GM12878 (cell line): ENCODE measurements around the gene DISP2. TPM values are rescaled to one million over a fixed set of nuclear protein-coding genes. Genes with fewer than 3 reads are reported as not detected.

Experiments used
- ATAC-seq: fragments of 200-7000 bp; cut with Tn5 transposase; 3 replicates; pipeline ENCODE4 v1.9.1; 2020; ENCODE audit warnings: mild to moderate bottlenecking, moderate library complexity
- BruUV-seq: library from RNA; stranded (reverse); fragments of 400-500 nt; replicated peaks from 2 replicates; lab custom pipeline; 2021; lab: Mats Ljungman, UMichigan
- CTCF ChIA-PET: fragments of 300-600 bp; sonication (Branson Sonifier 250); formaldehyde crosslinking; extraction: SDS; loops from one replicate; lab custom pipeline; 2021; ENCODE audit warnings: inconsistent platforms; lab: Yijun Ruan, JAX
- POLR2A ChIA-PET: fragments of 350-600 bp; formaldehyde crosslinking; extraction: SDS; loops from one replicate; lab custom pipeline; 2021; ENCODE audit warnings: inconsistent platforms; lab: Charles Lee
- RAD21 ChIA-PET: fragments of 300-600 bp; sonication (Branson Sonifier 250); formaldehyde crosslinking; loops from one replicate; lab custom pipeline; 2023; ENCODE audit warnings: antibody characterized with exemption; ENCODE audit not compliant: unreplicated experiment; lab: Charles Lee
- SMC1A ChIA-PET: fragments of 300-600 bp; sonication (Branson Sonifier 250); formaldehyde crosslinking; loops from one replicate; lab custom pipeline; 2023; ENCODE audit not compliant: unreplicated experiment, uncharacterized antibody; lab: Charles Lee
- DNase-seq: peaks from one replicate; pipeline ENCODE4 v3.0.0-alpha.2; 2011; ENCODE audit warnings: low read depth, low spot score
- FAIRE-seq: peaks from 3 replicates; lab custom pipeline; 2011; peaks lifted over from hg19 to GRCh38; lab: Jason Lieb, UNC
- H2AFZ ChIP-seq: 2 replicates; pipeline ENCODE4 v1.6.0; 2011; ENCODE audit warnings: low read depth, low read length, control low read depth; ENCODE audit not compliant: control insufficient read depth
- H3K27ac ChIP-seq: 2 replicates; pipeline ENCODE4 v1.5.1; 2011; ENCODE audit warnings: control low read depth; ENCODE audit not compliant: control insufficient read depth, insufficient read depth
- H3K27me3 ChIP-seq, 2 experiments: replicated peaks in 1 of 2; 2 replicates each; pipeline versions ENCODE4 v1.6.0 to v1.6.1; 2011; ENCODE audit warnings: low read length in 1 of 2; ENCODE audit not compliant: control insufficient read depth in 2 of 2, insufficient read depth in 2 of 2
- H3K36me3 ChIP-seq, 2 experiments: 2 replicates each; pipeline ENCODE4 v1.5.1; 2011; ENCODE audit warnings: low read length in 1 of 2; ENCODE audit not compliant: control insufficient read depth in 2 of 2, insufficient read depth in 2 of 2
- H3K4me1 ChIP-seq: 2 replicates; pipeline ENCODE4 v1.6.1; 2011; ENCODE audit warnings: mild to moderate bottlenecking, low read length, moderate library complexity, mixed read lengths; ENCODE audit not compliant: control insufficient read depth, insufficient read depth
- H3K4me2 ChIP-seq: 2 replicates; pipeline ENCODE4 v1.6.0; 2011; ENCODE audit warnings: control low read depth; ENCODE audit not compliant: control insufficient read depth, insufficient read depth
- H3K4me3 ChIP-seq: fragments of 200-600 bp; sonication (generic); 2 replicates; pipeline ENCODE4 v1.5.1; 2016
- H3K79me2 ChIP-seq: 2 replicates; pipeline ENCODE4 v1.6.0; 2011; ENCODE audit warnings: low read length; ENCODE audit not compliant: control insufficient read depth, insufficient read depth
- H3K9ac ChIP-seq: 2 replicates; pipeline ENCODE4 v1.8.0; 2011; ENCODE audit warnings: low read length, control low read depth, mixed read lengths; ENCODE audit not compliant: control insufficient read depth, insufficient read depth
- H3K9me3 ChIP-seq: replicated peaks from 3 replicates; pipeline ENCODE4 v1.5.1; 2011; ENCODE audit warnings: mild to moderate bottlenecking, low read length; ENCODE audit not compliant: control insufficient read depth, insufficient read depth
- H4K20me1 ChIP-seq: 2 replicates; pipeline ENCODE4 v1.6.0; 2011; ENCODE audit not compliant: control insufficient read depth, insufficient read depth
- CEBPB ChIP-seq, 2 experiments: fragments of 150-350 bp in 1 of 2; IDR thresholded peaks; 2 replicates each; pipeline ENCODE4 v1.6.1; 2012 to 2014; ENCODE audit warnings: low read depth in 2 of 2, low read length in 2 of 2, borderline replicate concordance in 1 of 2, inconsistent platforms in 1 of 2
- IKZF2 ChIP-seq, 2 experiments: fragments of 450-650 bp; IDR thresholded peaks; 2 replicates each; pipeline ENCODE4 v1.6.1; 2017; ENCODE audit warnings: mild to moderate bottlenecking in 2 of 2, moderate library complexity in 2 of 2
- KLF5 ChIP-seq: fragments of 450-650 bp; IDR thresholded peaks from 2 replicates; pipeline ENCODE4 v1.6.1; 2014; ENCODE audit warnings: mild to moderate bottlenecking; ENCODE audit not compliant: partially characterized antibody
- MXI1 ChIP-seq: fragments of 150-350 bp; IDR thresholded peaks from 2 replicates; pipeline ENCODE4 v1.6.1; 2011; ENCODE audit warnings: low read depth, mild to moderate bottlenecking, inconsistent platforms, low read length, improper control_type of control experiment
- PML ChIP-seq: IDR thresholded peaks from 2 replicates; pipeline ENCODE4 v1.6.1; 2012; ENCODE audit warnings: low read length, inconsistent platforms
- SPI1 ChIP-seq: IDR thresholded peaks from 2 replicates; pipeline ENCODE4 v1.6.1; 2011; ENCODE audit warnings: low read depth, mild to moderate bottlenecking, low read length, moderate library complexity, borderline replicate concordance; ENCODE audit not compliant: insufficient read depth
- TCF7 ChIP-seq: IDR thresholded peaks from 2 replicates; pipeline ENCODE4 v1.6.1; 2014; ENCODE audit warnings: antibody characterized with exemption, borderline replicate concordance
- ZNF24 ChIP-seq: fragments of 450-650 bp; IDR thresholded peaks from 2 replicates; pipeline ENCODE4 v1.6.1; 2017; ENCODE audit warnings: antibody characterized with exemption, mild to moderate bottlenecking
- WGBS: methylation state at CpG from one replicate; pipeline ENCODE4 v1.1.6; 2016; ENCODE audit warnings: low lambda C conversion rate; ENCODE audit not compliant: insufficient replicate concordance, insufficient coverage; ENCODE audit errors: missing lambda C conversion rate; 5-methylcytosine and 5-hydroxymethylcytosine counted together
- in situ Hi-C: fragments of 300-500 bp; cut with MboI; formaldehyde crosslinking; loops from 9 replicates; pipeline ENCODE4 v1.14.3; 2018; ENCODE audit warnings: mixed read lengths
- intact Hi-C: fragments of 100-400 bp; cut with micrococcal nuclease; formaldehyde crosslinking; loops from one replicate; pipeline ENCODE4 v1.14.2; 2022; ENCODE audit not compliant: unreplicated experiment
- polyA plus RNA-seq, 11 experiments: library from polyadenylated mRNA; depleted of rRNA in 4 of 11; unstranded in 6 of 11; stranded (reverse) in 5 of 11; fragments of >200 nt; fragmentation: Nextera tagmentation in 4 of 11; fragmentation: Illumina TruSeq in 1 of 11; extraction: Ambion mirVana in 4 of 11; extraction: Trizol in 1 of 11; gene quantifications; 1 replicate in 1 of 11; 2 replicates in 10 of 11; pipeline versions ENCODE4 v1.2.1 to v1.2.3, GENCODE V29; 2011 to 2016; ENCODE audit warnings: inconsistent platforms in 2 of 11, missing spikeins in 2 of 11, low read depth in 1 of 11
- total RNA-seq, 4 experiments: library from RNA; depleted of rRNA in 3 of 4; stranded (reverse); fragments of >200 nt in 3 of 4; fragmentation: Illumina TruSeq in 1 of 4; extraction: Trizol in 1 of 4; gene quantifications; 2 replicates each; pipeline versions ENCODE4 v1.2.1 to v1.2.3, GENCODE V29; 2013 to 2021
- TF ChIP-seq, protein P1 (sequence below): IDR thresholded peaks from 2 replicates; pipeline ENCODE4 v1.6.1; 2011; ENCODE audit warnings: mild to moderate bottlenecking, low read depth, low read length, moderate library complexity; ENCODE audit not compliant: insufficient replicate concordance
- TF ChIP-seq, protein P2 (sequence below): fragments of 450-650 bp; IDR thresholded peaks from 2 replicates; pipeline ENCODE4 v1.6.1; 2018; ENCODE audit warnings: mild to moderate bottlenecking, low read depth, moderate library complexity; ENCODE audit not compliant: partially characterized antibody

Gene DISP2
- total and polyA plus RNA-seq, 10 of the 15 experiments (the other 5 are each of a cell fraction or from before 2014, with no cell fraction given): under 0.01 to 0.20 (median 0.12) TPM; not detected in 7

DNA sequence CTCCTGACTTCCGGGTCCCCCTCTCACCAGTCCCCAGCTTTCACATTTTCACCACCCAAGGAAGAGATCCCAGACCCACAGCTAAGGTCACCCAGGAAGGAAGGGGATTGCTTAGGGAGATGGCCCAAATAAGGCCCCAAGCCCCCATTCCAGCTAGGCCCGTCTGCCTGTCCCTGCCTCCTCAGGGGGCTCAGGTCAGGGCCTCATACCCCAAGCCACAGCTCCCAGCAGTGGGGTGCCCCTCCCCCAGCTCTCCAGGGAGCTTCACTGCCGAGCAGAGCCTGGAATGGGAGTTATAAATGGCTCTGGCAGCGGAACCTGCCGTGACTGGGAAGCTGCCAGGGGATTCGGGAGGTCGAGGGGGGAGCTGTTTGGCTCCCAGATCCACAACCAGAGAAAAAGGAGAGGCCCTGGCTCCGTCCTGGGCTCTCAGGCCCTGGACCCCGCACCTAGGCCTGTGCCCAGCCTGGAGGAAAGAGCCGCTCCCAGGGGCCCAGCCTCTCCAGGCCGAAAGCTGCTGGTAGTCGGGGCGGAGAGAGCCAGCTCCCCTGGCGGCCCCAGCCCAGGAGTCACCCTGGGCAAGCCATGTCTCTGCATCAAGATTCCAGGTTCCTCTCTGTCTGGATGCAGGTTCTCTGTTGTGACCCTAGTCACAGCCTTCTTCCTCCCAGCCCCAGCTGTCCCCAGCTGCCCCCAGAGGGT lies 17.8 kb upstream of the DISP2 start:
- ChIA-PET SMC1A (interaction anchor here (0.9 to 4.6 kb wide), 2 partner anchors 13 to 17 kb away, joined by 3 to 31 read pairs; no protein-coding TSS in a partner anchor), POLR2A (interaction anchor here (0.8 kb wide), 1 partner anchor 294 kb away, joined by 3 read pairs; no protein-coding TSS in a partner anchor), RAD21 (interaction anchor here (1.1 to 4.7 kb wide), 4 partner anchors 18 to 62 kb away, joined by 3 to 93 read pairs (median 16); partner anchors contain the start of gene INAFM2), CTCF (interaction anchor here (0.7 to 13.7 kb wide), 14 partner anchors 9 to 160 kb away, joined by 3 to 336 read pairs (median 4); partner anchors contain the start of genes INAFM2, IVD and PLCB2)
- no peak for ATAC-seq
- Histone ChIP-seq H2AFZ (no peak overlapping the region), H3K27me3 (no peaks in the 10 kb centered on the region; a peak in 1 of 4 replicates), H3K4me1 (no peaks in the 10 kb centered on the region), H3K9me3 (no peaks in the 10 kb centered on the region), H3K4me3 (no peak overlapping the region), H3K27ac (no peak overlapping the region), H3K36me3 (no peaks in the 10 kb centered on the region), H3K9ac (no peak overlapping the region), H4K20me1 (no peaks in the 10 kb centered on the region), H3K79me2 (no peaks in the 10 kb centered on the region), H3K4me2 (no peak overlapping the region)
- no peak for FAIRE-seq
- DNase-seq: no peak
- intact Hi-C loops (loop anchor here (10.0 kb wide), 1 partner anchor 165 kb away; no protein-coding TSS in a partner anchor), in situ Hi-C loops (no loop called here)
- BruUV-seq: no TSS peak
- no peak for TF ChIP-seq KLF5
- TF ChIP-seq, protein P1, sequence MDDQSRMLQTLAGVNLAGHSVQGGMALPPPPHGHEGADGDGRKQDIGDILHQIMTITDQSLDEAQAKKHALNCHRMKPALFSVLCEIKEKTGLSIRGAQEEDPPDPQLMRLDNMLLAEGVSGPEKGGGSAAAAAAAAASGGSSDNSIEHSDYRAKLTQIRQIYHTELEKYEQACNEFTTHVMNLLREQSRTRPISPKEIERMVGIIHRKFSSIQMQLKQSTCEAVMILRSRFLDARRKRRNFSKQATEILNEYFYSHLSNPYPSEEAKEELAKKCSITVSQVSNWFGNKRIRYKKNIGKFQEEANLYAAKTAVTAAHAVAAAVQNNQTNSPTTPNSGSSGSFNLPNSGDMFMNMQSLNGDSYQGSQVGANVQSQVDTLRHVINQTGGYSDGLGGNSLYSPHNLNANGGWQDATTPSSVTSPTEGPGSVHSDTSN: no peak
- TF ChIP-seq ZNF24: no peak
- TF ChIP-seq, protein P2, sequence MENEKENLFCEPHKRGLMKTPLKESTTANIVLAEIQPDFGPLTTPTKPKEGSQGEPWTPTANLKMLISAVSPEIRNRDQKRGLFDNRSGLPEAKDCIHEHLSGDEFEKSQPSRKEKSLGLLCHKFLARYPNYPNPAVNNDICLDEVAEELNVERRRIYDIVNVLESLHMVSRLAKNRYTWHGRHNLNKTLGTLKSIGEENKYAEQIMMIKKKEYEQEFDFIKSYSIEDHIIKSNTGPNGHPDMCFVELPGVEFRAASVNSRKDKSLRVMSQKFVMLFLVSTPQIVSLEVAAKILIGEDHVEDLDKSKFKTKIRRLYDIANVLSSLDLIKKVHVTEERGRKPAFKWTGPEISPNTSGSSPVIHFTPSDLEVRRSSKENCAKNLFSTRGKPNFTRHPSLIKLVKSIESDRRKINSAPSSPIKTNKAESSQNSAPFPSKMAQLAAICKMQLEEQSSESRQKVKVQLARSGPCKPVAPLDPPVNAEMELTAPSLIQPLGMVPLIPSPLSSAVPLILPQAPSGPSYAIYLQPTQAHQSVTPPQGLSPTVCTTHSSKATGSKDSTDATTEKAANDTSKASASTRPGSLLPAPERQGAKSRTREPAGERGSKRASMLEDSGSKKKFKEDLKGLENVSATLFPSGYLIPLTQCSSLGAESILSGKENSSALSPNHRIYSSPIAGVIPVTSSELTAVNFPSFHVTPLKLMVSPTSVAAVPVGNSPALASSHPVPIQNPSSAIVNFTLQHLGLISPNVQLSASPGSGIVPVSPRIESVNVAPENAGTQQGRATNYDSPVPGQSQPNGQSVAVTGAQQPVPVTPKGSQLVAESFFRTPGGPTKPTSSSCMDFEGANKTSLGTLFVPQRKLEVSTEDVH: no peak
- TF ChIP-seq PML: no peak
- no peak for TF ChIP-seq SPI1
- no peak for TF ChIP-seq MXI1
- TF ChIP-seq CEBPB (IDR thresholded peaks at IDR 0.05; ENCODE audit: borderline replicate concordance in 1 of 2, low read depth in 2 of 2, low read length in 2 of 2): no peak
- TF ChIP-seq IKZF2 (IDR thresholded peaks at IDR 0.05): no peak
- no peak for TF ChIP-seq TCF7
- WGBS: 23% methylated on average over 14 of the region's 14 CpGs
